Measurements from ENCODE around the gene RNF11. TPM values are rescaled to one million over a fixed set of nuclear protein-coding genes. Genes with fewer than 3 reads are reported as not detected.
A peak's percentile ranks its signal among the peaks of the same experiment; 100 is the strongest.

Gene RNF11
- total and polyA plus RNA-seq, 12 donors: 32.6 to 142 (median 117) TPM

DNA sequence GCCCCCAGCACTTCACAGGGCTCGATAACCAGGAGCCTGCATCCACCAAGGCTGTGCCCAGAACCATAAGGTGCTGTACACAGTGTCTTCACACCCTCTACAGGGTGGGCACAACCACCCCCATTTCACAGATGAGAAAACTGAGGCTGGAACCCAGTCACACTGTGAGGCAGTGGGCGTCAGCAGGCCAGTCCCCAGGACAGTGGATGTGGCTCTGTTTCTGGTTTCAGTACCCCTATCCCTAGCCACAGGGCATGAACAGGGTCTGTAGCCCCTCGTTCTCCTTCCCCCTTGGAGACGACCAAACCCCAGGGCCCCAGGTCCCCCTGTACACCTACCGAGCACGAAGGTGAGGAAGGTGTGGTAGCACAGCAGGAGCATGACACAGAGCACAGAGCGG lies 66.7 kb downstream of the RNF11 start:
- Histone ChIP-seq H3K9me3 (replicated peaks in 1 of 3) (no peaks in the 10 kb centered on the region), H3K4me3 (no peak overlapping the region), H3K27ac (no peak overlapping the region), H3K4me1 (replicated peaks in 1 of 2) (peaks cover 0 to 4% of the 10 kb centered on the region in 2 donors), H3K27me3 (no peaks in the 10 kb centered on the region), H3K36me3 (replicated peaks in 1 of 2) (no peaks in the 10 kb centered on the region)
- DNase-seq: no peak
- 72 to 94% (median 83%) methylated on average over 2 to 7 of the region's 7 CpGs for WGBS, 4 donors
- TF ChIP-seq POLR2A (IDR thresholded peaks at IDR 0.05): no peak
- intact Hi-C loops (cut with DNase I): no loop called here

DNA sequence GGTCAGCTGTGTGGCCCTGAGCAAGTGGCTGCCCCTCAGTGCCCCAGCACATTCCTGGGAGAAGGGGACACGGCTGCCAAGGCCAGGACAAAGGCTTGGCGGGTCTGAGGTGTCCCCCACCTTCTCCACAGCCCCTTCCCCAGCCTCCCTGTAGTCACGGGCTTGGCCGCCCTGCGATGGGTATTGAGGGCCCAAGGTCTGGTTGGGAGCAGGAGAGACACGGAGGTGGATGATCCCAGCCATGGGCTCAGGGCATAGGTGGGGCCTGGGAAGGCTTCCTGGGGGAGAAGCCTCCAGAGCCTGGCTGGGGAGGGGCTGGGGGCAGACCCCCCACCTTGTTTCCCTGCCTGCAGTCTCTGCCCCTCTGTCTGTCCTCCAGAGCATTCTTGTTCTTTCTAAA lies 67.2 kb downstream of the RNF11 start:
- TF ChIP-seq, protein P1, sequence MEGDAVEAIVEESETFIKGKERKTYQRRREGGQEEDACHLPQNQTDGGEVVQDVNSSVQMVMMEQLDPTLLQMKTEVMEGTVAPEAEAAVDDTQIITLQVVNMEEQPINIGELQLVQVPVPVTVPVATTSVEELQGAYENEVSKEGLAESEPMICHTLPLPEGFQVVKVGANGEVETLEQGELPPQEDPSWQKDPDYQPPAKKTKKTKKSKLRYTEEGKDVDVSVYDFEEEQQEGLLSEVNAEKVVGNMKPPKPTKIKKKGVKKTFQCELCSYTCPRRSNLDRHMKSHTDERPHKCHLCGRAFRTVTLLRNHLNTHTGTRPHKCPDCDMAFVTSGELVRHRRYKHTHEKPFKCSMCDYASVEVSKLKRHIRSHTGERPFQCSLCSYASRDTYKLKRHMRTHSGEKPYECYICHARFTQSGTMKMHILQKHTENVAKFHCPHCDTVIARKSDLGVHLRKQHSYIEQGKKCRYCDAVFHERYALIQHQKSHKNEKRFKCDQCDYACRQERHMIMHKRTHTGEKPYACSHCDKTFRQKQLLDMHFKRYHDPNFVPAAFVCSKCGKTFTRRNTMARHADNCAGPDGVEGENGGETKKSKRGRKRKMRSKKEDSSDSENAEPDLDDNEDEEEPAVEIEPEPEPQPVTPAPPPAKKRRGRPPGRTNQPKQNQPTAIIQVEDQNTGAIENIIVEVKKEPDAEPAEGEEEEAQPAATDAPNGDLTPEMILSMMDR (IDR thresholded peaks at IDR 0.05): no peak
- TF ChIP-seq POLR2A (IDR thresholded peaks at IDR 0.05): no peak
- Histone ChIP-seq H3K4me3 (no peak overlapping the region), H3K4me1 (replicated peaks in 1 of 2) (peaks cover 0 to 4% of the 10 kb centered on the region in 2 donors), H3K27ac (peak overlapping the region in 1 of 5 donors; percentile 26), H3K27me3 (no peaks in the 10 kb centered on the region), H3K36me3 (replicated peaks in 1 of 2) (no peaks in the 10 kb centered on the region), H3K9me3 (replicated peaks in 1 of 3) (no peaks in the 10 kb centered on the region)
- WGBS, 4 donors: 78 to 97% (median 85%) methylated on average over 4 to 6 of the region's 6 CpGs
- intact Hi-C loops (cut with DNase I): no loop called here
- no peak for DNase-seq

DNA sequence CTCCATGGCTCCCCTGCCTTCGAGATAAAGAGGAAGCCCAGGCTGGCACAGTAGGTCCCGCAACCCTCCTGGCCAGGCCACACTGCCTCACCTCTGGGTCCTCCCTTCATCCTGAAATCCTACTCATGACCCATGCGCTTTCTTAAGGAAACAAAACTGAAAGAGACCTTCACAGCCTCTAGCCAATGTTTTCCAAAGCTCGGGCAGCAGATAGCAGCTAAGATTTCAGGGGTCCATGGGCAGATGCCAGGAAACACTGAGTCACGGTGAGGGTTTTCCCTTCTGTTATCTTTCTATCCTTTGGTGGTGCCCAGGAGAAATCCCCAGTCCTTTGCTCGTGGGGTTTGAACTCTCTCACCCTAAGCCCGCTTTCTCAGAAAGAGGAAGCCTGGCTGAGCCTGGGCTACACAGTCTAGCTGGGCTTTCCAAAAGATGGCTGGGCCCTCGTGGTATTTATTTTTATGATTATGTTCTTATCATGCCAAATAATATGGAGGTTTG lies 67.7 kb downstream of the RNF11 start:
- Histone ChIP-seq H3K36me3 (replicated peaks in 1 of 2) (no peaks in the 10 kb centered on the region), H3K27ac (peak overlapping the region in 1 of 5 donors; percentile 26), H3K9me3 (replicated peaks in 1 of 3) (no peaks in the 10 kb centered on the region), H3K27me3 (no peaks in the 10 kb centered on the region), H3K4me1 (replicated peaks in 1 of 2) (peaks cover 0 to 4% of the 10 kb centered on the region in 2 donors), H3K4me3 (no peak overlapping the region)
- TF ChIP-seq POLR2A (IDR thresholded peaks at IDR 0.05): no peak
- TF ChIP-seq, protein P1 (IDR thresholded peaks at IDR 0.05): no peak
- WGBS, 4 donors: 37 to 52% (median 50%) methylated on average over 8 of the region's 8 CpGs
- intact Hi-C loops (cut with DNase I): no loop called here
- DNase-seq: peak in 4 of 7 donors; percentile 49 to 78 (median 70)

DNA sequence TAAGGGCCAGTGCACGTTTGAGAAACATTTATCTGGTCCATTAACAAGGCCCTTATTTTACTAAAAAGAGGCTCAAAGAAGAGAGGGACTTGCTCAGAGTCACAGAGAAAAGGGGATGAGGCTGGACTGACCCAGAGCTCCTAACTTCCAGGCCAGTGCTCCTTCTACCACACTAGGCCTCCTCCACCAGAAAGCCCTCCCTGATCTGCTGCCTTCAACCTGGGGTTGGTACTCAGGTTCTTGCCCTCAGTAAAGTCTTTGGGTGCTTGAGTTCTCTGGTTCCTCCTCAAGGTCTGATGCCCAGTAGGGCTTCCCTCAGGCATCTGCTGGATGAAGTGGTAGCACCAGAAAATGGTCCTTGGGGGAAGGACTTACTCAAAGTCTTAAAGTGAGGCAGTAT lies 68.3 kb downstream of the RNF11 start:
- no peaks in the 10 kb centered on the region for H3K9me3 ChIP-seq (replicated peaks in 1 of 3)
- peaks cover 0 to 4% of the 10 kb centered on the region in 2 donors for H3K4me1 ChIP-seq (replicated peaks in 1 of 2)
- no peak for TF ChIP-seq POLR2A (IDR thresholded peaks at IDR 0.05)
- no peak overlapping the region for H3K4me3 ChIP-seq
- intact Hi-C loops (cut with DNase I): no loop called here
- WGBS, 4 donors: 37 to 55% (median 43%) methylated on average over 1 of the region's 1 CpG
- H3K27ac ChIP-seq: peak overlapping the region in 1 of 5 donors; percentile 26
- H3K36me3 ChIP-seq (replicated peaks in 1 of 2): no peaks in the 10 kb centered on the region
- DNase-seq: no peak
- H3K27me3 ChIP-seq: no peaks in the 10 kb centered on the region

DNA sequence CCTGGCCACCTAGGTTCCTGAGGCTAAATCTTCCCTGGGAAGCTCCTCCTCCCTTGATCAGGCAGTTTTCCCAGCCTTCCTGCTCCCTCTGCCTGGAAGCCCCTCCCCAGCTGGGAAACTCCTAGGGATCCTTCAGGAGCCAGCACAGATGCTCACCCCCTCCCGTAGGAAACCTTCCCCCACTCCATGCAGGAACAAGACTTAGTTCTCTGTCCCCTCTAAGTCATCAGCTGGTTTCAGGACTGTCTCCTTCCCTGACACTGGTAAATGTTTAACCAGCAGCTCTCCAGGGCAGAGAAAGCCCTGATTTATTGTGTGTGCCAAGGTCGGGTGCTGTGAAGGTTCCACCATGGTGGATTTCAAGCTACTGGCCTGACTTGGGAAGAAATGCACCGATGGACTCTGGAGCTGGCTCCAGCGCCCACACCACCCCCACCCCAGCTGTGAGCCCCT lies 69.3 kb downstream of the RNF11 start:
- 56 to 75% (median 63%) methylated on average over 4 of the region's 4 CpGs for WGBS, 4 donors
- Histone ChIP-seq H3K4me3 (no peak overlapping the region), H3K4me1 (replicated peaks in 1 of 2) (peaks cover 0 to 4% of the 10 kb centered on the region in 2 donors), H3K27ac (no peak overlapping the region), H3K9me3 (replicated peaks in 1 of 3) (no peaks in the 10 kb centered on the region), H3K27me3 (no peaks in the 10 kb centered on the region), H3K36me3 (replicated peaks in 1 of 2) (no peaks in the 10 kb centered on the region)
- TF ChIP-seq, protein P1 (IDR thresholded peaks at IDR 0.05): no peak
- TF ChIP-seq POLR2A (IDR thresholded peaks at IDR 0.05): no peak
- intact Hi-C loops (cut with DNase I): no loop called here
- no peak for DNase-seq
